ENCODE data around the gene KRT84. TPM values are rescaled to one million over a fixed set of nuclear protein-coding genes. Genes with fewer than 3 reads are reported as not detected.

The KRT84 gene
- total RNA-seq, 4 donors from 2014 or later = not detected

DNA sequence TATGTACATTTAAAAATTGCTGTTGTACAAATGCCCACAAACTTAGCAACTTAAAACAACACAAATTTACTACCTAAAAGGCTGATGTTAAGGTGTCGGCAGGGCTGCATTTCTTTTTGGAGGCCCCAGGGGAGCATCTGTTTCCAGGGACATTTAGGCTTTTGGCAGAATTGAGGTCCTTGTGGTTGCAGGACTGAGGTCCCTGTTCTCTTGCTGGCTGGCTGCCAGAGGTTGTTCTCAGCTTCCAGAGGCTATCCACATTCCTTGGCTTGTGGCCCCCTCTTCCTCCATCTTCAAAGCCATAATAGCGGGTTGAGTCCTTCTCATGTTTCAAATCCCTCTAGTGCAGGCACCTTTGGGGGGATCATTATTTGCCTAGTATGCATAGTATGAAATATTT is 41.9 kb downstream of the KRT84 start:
- H3K4me1 ChIP-seq = no peaks in the 10 kb centered on the region
- H3K27ac ChIP-seq (replicated peaks in 1 of 4) = no peak overlapping the region
- WGBS = 94% methylated on average over 2 of the region's 2 CpGs
- no peak overlapping the region for H3K4me3 ChIP-seq
- intact Hi-C loops (cut with DNase I) = no loop called here
- TF ChIP-seq, protein P1, sequence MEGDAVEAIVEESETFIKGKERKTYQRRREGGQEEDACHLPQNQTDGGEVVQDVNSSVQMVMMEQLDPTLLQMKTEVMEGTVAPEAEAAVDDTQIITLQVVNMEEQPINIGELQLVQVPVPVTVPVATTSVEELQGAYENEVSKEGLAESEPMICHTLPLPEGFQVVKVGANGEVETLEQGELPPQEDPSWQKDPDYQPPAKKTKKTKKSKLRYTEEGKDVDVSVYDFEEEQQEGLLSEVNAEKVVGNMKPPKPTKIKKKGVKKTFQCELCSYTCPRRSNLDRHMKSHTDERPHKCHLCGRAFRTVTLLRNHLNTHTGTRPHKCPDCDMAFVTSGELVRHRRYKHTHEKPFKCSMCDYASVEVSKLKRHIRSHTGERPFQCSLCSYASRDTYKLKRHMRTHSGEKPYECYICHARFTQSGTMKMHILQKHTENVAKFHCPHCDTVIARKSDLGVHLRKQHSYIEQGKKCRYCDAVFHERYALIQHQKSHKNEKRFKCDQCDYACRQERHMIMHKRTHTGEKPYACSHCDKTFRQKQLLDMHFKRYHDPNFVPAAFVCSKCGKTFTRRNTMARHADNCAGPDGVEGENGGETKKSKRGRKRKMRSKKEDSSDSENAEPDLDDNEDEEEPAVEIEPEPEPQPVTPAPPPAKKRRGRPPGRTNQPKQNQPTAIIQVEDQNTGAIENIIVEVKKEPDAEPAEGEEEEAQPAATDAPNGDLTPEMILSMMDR (IDR thresholded peaks at IDR 0.05) = no peak
- TF ChIP-seq EP300 (IDR thresholded peaks at IDR 0.05) (no peak), POLR2A (IDR thresholded peaks at IDR 0.05; ENCODE audit: low read depth) (no peak), POLR2AphosphoS5 (IDR thresholded peaks at IDR 0.05) (no peak)
- no peaks in the 10 kb centered on the region for H3K36me3 ChIP-seq
- peaks cover 0 to 14% (median 12%) of the 10 kb centered on the region in 4 donors for H3K9me3 ChIP-seq
- peaks cover 0 to 13% (median 0%) of the 10 kb centered on the region in 4 donors for H3K27me3 ChIP-seq
- no peak for DNase-seq (ENCODE audit: extremely low spot score)

DNA sequence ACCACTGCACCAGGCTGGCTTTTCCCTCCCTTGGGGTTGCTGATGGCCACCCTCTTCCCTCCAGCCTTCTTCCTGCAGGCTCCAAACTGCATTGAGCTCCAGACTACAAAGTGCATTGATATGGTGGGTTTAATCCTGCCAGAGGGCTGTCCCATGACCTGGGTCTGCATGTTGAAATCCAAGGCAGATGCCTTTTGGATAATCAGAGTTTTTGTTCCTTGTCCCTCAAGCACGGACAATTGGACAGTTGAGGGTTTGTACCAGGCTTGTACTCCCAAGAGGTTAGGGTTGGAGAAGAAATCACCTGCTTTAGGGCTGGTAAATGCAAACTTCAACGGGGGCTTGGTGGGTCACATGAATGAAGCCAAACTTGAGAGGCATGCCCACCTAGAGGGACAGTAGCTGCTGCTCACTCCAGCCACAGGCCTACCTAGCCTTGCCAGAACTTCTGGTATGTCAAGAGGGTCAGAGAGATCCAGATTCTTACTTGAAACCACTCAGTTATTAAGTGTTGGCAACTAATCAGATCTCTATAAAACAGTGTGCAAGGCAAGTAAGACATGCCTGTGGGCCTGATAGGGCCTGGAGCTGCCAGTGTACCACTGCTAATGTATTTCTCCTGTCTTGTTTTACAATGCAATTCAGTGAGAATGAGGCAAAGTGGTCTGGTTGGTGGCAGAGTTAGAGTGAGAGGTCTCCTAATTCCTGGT is 42.5 kb downstream of the KRT84 start:
- TF ChIP-seq, protein P1 (IDR thresholded peaks at IDR 0.05) = no peak
- no peak for TF ChIP-seq EP300 (IDR thresholded peaks at IDR 0.05)
- TF ChIP-seq POLR2A (IDR thresholded peaks at IDR 0.05; ENCODE audit: low read depth) = no peak
- TF ChIP-seq POLR2AphosphoS5 (IDR thresholded peaks at IDR 0.05) = no peak
- peaks cover 0 to 13% (median 0%) of the 10 kb centered on the region in 4 donors for H3K27me3 ChIP-seq
- H3K27ac ChIP-seq (replicated peaks in 1 of 4) = no peak overlapping the region
- no peaks in the 10 kb centered on the region for H3K4me1 ChIP-seq
- 100% methylated on average over 1 of the region's 2 CpGs for WGBS
- no peaks in the 10 kb centered on the region for H3K36me3 ChIP-seq
- intact Hi-C loops (cut with DNase I) = no loop called here
- no peak for DNase-seq (ENCODE audit: extremely low spot score)
- no peak overlapping the region for H3K4me3 ChIP-seq
- H3K9me3 ChIP-seq = peaks cover 0 to 14% (median 12%) of the 10 kb centered on the region in 4 donors

DNA sequence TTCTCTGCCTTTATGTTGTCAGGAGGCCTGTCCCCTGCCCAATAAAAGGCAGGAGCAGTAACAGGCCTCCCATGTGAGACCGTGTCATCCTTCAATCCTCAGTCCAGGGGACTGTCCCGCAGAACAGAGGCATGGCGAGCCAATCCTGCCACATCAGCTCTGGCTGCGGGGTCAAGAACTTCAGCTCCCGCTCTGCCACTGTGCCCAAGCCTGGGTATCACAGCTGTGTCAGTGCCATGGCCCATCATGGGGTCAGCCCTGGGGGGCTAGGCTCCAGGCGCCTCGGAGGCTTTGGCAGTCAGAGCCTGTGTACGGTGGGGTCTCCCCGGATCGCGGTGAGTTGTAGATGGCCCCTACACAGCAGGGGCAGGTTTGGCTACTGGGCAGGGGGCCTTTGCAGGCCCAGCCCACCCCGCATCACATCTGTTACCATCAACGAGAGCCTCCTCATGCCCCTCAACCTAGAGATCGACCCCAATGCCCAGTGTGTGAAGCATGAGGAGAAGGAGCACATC is 44.3 kb downstream of the KRT84 start:
- H3K9me3 ChIP-seq = peaks cover 0 to 23% (median 18%) of the 10 kb centered on the region in 4 donors
- WGBS = 94% methylated on average over 11 of the region's 14 CpGs
- DNase-seq (ENCODE audit: extremely low spot score) = no peak
- intact Hi-C loops (cut with DNase I) = no loop called here
- H3K4me3 ChIP-seq = no peak overlapping the region
- TF ChIP-seq POLR2A (IDR thresholded peaks at IDR 0.05; ENCODE audit: low read depth) (no peak), POLR2AphosphoS5 (IDR thresholded peaks at IDR 0.05) (no peak), EP300 (IDR thresholded peaks at IDR 0.05) (no peak)
- TF ChIP-seq, protein P1 (IDR thresholded peaks at IDR 0.05) = no peak
- no peaks in the 10 kb centered on the region for H3K4me1 ChIP-seq
- no peak overlapping the region for H3K27ac ChIP-seq (replicated peaks in 1 of 4)
- no peaks in the 10 kb centered on the region for H3K36me3 ChIP-seq
- H3K27me3 ChIP-seq = peaks cover 0 to 13% (median 0%) of the 10 kb centered on the region in 4 donors

DNA sequence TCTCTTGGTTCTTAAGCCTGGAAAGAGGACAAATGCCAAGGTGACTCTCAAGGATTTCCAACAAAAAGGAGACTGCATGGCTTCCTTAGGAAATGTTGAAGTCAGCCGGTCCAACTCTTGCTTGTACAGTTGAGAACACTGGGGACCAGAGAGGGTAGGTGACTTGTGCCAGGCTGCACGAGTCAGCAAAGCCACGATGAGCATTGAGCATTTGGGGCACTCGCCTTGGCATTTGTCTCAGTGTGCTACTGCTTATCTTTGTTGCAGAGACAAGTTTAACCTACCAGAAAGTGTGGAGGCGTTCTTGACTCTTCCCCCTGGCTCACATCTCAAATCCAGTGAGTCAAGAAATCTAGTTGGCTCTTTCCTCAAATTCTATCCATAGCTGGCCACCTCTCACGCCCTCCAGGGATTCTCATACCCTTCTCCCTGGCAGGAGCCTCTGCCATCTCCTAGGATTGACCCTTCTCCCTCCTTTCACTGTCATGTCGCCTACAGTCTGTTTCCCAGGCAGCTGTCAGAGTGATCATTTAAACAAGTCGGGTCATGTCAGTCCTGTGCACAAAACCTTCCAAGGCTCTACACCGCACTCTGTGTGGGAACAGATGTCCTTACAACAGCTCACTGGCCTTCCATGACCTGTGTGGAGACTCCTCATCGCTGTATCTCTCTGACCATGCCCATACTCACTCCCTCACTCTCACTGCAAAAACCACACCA is 47.1 kb downstream of the KRT84 start:
- TF ChIP-seq POLR2AphosphoS5 (IDR thresholded peaks at IDR 0.05) = no peak
- no peak for TF ChIP-seq POLR2A (IDR thresholded peaks at IDR 0.05; ENCODE audit: low read depth)
- no peak for TF ChIP-seq EP300 (IDR thresholded peaks at IDR 0.05)
- TF ChIP-seq, protein P1 (IDR thresholded peaks at IDR 0.05) = no peak
- peaks cover 0 to 23% (median 15%) of the 10 kb centered on the region in 4 donors for H3K9me3 ChIP-seq
- intact Hi-C loops (cut with DNase I) = no loop called here
- no peak for DNase-seq (ENCODE audit: extremely low spot score)
- H3K4me3 ChIP-seq = no peak overlapping the region
- H3K27ac ChIP-seq (replicated peaks in 1 of 4) = no peak overlapping the region
- peaks cover 0 to 3% (median 0%) of the 10 kb centered on the region in 4 donors for H3K27me3 ChIP-seq
- WGBS = 80% methylated on average over 10 of the region's 10 CpGs
- no peaks in the 10 kb centered on the region for H3K36me3 ChIP-seq
- no peaks in the 10 kb centered on the region for H3K4me1 ChIP-seq
